Gastroesophageal sphincter (tissue), 4 donors: ENCODE measurements around the gene C1GALT1. TPM values are rescaled to one million over a fixed set of nuclear protein-coding genes. Genes with fewer than 3 reads are reported as not detected.
"Not testable (repeated sequence)": the region's sequence is repeated elsewhere in the genome, so short reads cannot be mapped to it uniquely, and the experiment has no call there.

Source experiments
- ATAC-seq: fragments of 150-250 bp; one replicate; pipeline ENCODE4 v1.9.1; 2016; ENCODE audit warnings: mild to moderate bottlenecking, moderate library complexity
- H3K27ac ChIP-seq, 4 donors: fragments of 200-600 bp; sonication (generic) in 3 of 4; 1 replicate in 3 of 4; 2 replicates in 1 of 4; pipeline ENCODE4 v1.5.1; 2016 to 2019
- H3K27me3 ChIP-seq: fragments of 200-600 bp; sonication (generic); one replicate; pipeline ENCODE4 v1.5.1; 2019
- H3K36me3 ChIP-seq, 2 donors: fragments of 200-600 bp; sonication (generic); one replicate each; pipeline ENCODE4 v1.5.1; 2019; ENCODE audit warnings: control low read depth in 1 of 2
- H3K4me1 ChIP-seq, 3 donors: fragments of 200-600 bp; sonication (generic); 1 replicate in 2 of 3; 2 replicates in 1 of 3; pipeline ENCODE4 v1.5.1; 2016 to 2019; ENCODE audit warnings: control low read depth in 2 of 3
- H3K4me3 ChIP-seq, 2 donors: fragments of 200-600 bp; sonication (generic); one replicate each; pipeline ENCODE4 v1.5.1; 2019; ENCODE audit warnings: mild to moderate bottlenecking in 1 of 2, moderate library complexity in 1 of 2
- H3K9me3 ChIP-seq, 3 donors: fragments of 200-600 bp; sonication (generic); one replicate each; pipeline ENCODE4 v1.5.1; 2017 to 2019; ENCODE audit warnings: control low read depth in 2 of 3
- EP300 ChIP-seq: sonication (generic); formaldehyde crosslinking; IDR thresholded peaks from one replicate; pipeline ENCODE4 v1.6.1; 2017; ENCODE audit warnings: antibody characterized with exemption, mild to moderate bottlenecking
- POLR2A ChIP-seq, 2 donors: fragments of 450-650 bp; IDR thresholded peaks; one replicate each; pipeline ENCODE4 v1.6.1; 2017; ENCODE audit warnings: antibody characterized with exemption in 2 of 2, mild to moderate bottlenecking in 2 of 2, moderate library complexity in 1 of 2
- POLR2AphosphoS5 ChIP-seq: sonication (generic); formaldehyde crosslinking; IDR thresholded peaks from one replicate; pipeline ENCODE4 v1.6.1; 2017; ENCODE audit warnings: antibody characterized with exemption
- WGBS, 2 donors: methylation state at CpG; one replicate each; pipeline ENCODE4 v1.1.5; 2018; ENCODE audit warnings: low coverage in 1 of 2; 5-methylcytosine and 5-hydroxymethylcytosine counted together
- total RNA-seq, 4 donors: library from RNA; depleted of rRNA; stranded (reverse); fragments of >200 nt; gene quantifications; one replicate each; pipeline ENCODE4 v1.1.0, GENCODE V29; 2016
- TF ChIP-seq, protein P1 (sequence below), 4 experiments: fragments of 200-600 bp in 2 of 4; fragments of 450-650 bp in 2 of 4; sonication (generic) in 1 of 4; IDR thresholded peaks; one replicate each; pipeline ENCODE4 v1.5.1; 2017 to 2019; ENCODE audit warnings: antibody characterized with exemption in 4 of 4, mild to moderate bottlenecking in 2 of 4, moderate library complexity in 2 of 4

The C1GALT1 gene
- total RNA-seq, 4 donors from 2014 or later = 11.7 to 34.6 (median 12.7) TPM

GRCh38 chr7:7188742-7189141 lies 6.4 kb downstream of the C1GALT1 start:
- no peaks in the 10 kb centered on the region for H3K9me3 ChIP-seq
- 86 to 93% methylated on average over 4 of the region's 4 CpGs for WGBS, 2 donors
- peaks cover 0 to 18% (median 0%) of the 10 kb centered on the region in 3 donors for H3K4me1 ChIP-seq
- H3K27me3 ChIP-seq = no peaks in the 10 kb centered on the region
- TF ChIP-seq POLR2AphosphoS5 (no peak), POLR2A (IDR thresholded peaks at IDR 0.05) (no peak), EP300 (no peak)
- TF ChIP-seq, protein P1, sequence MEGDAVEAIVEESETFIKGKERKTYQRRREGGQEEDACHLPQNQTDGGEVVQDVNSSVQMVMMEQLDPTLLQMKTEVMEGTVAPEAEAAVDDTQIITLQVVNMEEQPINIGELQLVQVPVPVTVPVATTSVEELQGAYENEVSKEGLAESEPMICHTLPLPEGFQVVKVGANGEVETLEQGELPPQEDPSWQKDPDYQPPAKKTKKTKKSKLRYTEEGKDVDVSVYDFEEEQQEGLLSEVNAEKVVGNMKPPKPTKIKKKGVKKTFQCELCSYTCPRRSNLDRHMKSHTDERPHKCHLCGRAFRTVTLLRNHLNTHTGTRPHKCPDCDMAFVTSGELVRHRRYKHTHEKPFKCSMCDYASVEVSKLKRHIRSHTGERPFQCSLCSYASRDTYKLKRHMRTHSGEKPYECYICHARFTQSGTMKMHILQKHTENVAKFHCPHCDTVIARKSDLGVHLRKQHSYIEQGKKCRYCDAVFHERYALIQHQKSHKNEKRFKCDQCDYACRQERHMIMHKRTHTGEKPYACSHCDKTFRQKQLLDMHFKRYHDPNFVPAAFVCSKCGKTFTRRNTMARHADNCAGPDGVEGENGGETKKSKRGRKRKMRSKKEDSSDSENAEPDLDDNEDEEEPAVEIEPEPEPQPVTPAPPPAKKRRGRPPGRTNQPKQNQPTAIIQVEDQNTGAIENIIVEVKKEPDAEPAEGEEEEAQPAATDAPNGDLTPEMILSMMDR (IDR thresholded peaks at IDR 0.05) = no peak
- no peak overlapping the region for H3K4me3 ChIP-seq
- H3K27ac ChIP-seq = no peak overlapping the region
- ATAC-seq = no peak
- no peaks in the 10 kb centered on the region for H3K36me3 ChIP-seq

GRCh38 chr7:7190142-7190541 lies 7.8 kb downstream of the C1GALT1 start:
- Histone ChIP-seq H3K4me1 (peaks cover 0 to 5% (median 0%) of the 10 kb centered on the region in 3 donors), H3K9me3 (no peaks in the 10 kb centered on the region), H3K36me3 (no peaks in the 10 kb centered on the region), H3K27ac (no peak overlapping the region), H3K27me3 (no peaks in the 10 kb centered on the region), H3K4me3 (no peak overlapping the region)
- TF ChIP-seq POLR2AphosphoS5 (no peak), POLR2A (IDR thresholded peaks at IDR 0.05) (no peak), EP300 (no peak)
- TF ChIP-seq, protein P1 (IDR thresholded peaks at IDR 0.05) = no peak
- WGBS, 2 donors = 28 to 42% methylated on average over 4 to 5 of the region's 5 CpGs
- ATAC-seq = no peak

DNA sequence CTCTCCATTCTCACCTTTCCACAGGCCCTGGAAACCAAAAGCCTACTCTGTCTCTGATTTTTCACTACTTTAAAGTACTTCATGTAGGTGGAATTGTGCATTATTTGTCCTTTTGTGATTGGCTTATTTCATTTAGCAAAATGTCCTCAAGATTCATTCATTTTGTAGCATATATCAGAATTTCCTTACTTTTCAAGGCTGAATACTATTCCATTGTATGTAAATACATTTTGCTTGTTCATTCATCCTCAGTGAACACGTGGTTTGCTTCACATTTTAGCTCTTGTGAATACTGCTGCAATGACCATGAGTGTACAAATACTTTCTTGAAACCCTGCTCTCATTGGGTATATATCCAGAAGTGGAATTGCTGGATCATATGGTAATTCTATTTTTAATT lies 8.8 kb downstream of the C1GALT1 start:
- no peak overlapping the region for H3K27ac ChIP-seq
- no peak overlapping the region for H3K4me3 ChIP-seq
- TF ChIP-seq EP300 (no peak), POLR2AphosphoS5 (no peak), POLR2A (IDR thresholded peaks at IDR 0.05) (no peak)
- TF ChIP-seq, protein P1 (IDR thresholded peaks at IDR 0.05) = no peak
- 81 to 100% methylated on average over 1 of the region's 1 CpG for WGBS, 2 donors
- no peaks in the 10 kb centered on the region for H3K36me3 ChIP-seq
- no peaks in the 10 kb centered on the region for H3K9me3 ChIP-seq
- ATAC-seq = no peak
- peaks cover 0 to 4% (median 0%) of the 10 kb centered on the region in 3 donors for H3K4me1 ChIP-seq
- H3K27me3 ChIP-seq = no peaks in the 10 kb centered on the region

GRCh38 chr7:7192798-7193788 lies 10.7 kb downstream of the C1GALT1 start:
- H3K27me3 ChIP-seq, H3K9me3 ChIP-seq, H3K4me3 ChIP-seq, H3K36me3 ChIP-seq, ATAC-seq, H3K27ac ChIP-seq, H3K4me1 ChIP-seq: not testable (repeated sequence)
- WGBS, 2 donors = 93 to 94% methylated on average over 4 of the region's 4 CpGs

DNA sequence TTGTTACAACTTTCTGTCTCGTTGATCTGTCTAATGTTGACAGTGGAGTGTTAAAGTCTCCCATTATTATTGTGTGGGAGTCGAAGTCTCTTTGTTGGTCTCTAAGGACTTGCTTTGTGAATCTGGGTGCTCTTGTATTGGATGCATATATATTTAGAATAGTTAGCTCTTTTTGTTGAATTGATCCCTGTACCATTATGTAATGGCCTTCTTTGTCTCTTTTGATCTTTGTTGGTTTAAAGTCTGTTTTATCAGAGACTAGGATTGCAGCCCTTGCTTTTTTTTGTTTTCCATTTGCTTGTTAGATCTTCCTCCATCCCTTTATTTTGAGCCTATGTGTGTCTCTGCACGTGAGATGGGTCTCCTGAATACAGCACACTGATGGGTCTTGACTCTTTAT lies 17.2 kb downstream of the C1GALT1 start:
- 97% methylated on average over 3 of the region's 3 CpGs for WGBS, 2 donors
- H3K9me3 ChIP-seq, H3K27ac ChIP-seq, H3K36me3 ChIP-seq, H3K4me1 ChIP-seq, H3K27me3 ChIP-seq, ATAC-seq, H3K4me3 ChIP-seq: not testable (repeated sequence)

DNA sequence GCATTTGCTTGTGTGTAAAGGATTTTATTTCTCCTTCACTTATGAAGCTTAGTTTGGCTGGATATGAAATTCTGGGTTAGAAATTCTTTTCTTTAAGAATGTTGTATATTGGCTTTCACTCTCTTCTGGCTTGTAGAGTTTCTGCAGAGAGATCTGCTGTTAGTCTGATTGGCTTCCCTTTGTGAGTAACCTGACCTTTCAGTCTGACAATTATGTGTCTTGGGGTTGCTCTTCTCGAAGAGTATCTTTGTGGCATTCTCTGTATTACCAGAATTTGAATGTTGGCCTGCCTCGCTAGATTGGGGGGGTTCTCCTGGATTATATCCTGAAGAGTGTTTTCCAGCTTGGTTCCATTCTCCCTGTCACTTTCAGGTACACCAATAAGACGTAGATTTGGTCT lies 17.9 kb downstream of the C1GALT1 start:
- not testable (repeated sequence) for H3K4me1 ChIP-seq, H3K9me3 ChIP-seq, H3K27ac ChIP-seq, H3K36me3 ChIP-seq, H3K27me3 ChIP-seq, H3K4me3 ChIP-seq, ATAC-seq
- WGBS, 2 donors = 93 to 100% methylated on average over 3 of the region's 3 CpGs
